IPS-NIHi7 (cell line): ENCODE measurements around the gene FPR2.
A peak's percentile ranks its signal among the peaks of the same experiment; 100 is the strongest.
"Not testable (repeated sequence)": the region's sequence is repeated elsewhere in the genome, so short reads cannot be mapped to it uniquely, and the experiment has no call there.

Source experiments
- DNase-seq: peaks from one replicate; pipeline ENCODE4 v3.0.0; 2012; ENCODE audit warnings: mixed read lengths; ENCODE audit errors: extremely low spot score

Gene FPR2

GRCh38 chr19:51783372-51783771 lies 22.4 kb downstream of the FPR2 start:
- peak; percentile 29 for DNase-seq

- no peak for DNase-seq
These were observed 23.3 kb downstream of the FPR2 start for GRCh38 chr19:51784109-51784785.

- DNase-seq, result no peak
These were observed 24.1 kb downstream of the FPR2 start for GRCh38 chr19:51784922-51785690.

- DNase-seq, result no peak
These were observed 25.9 kb downstream of the FPR2 start for GRCh38 chr19:51786646-51787494.

GRCh38 chr19:51788029-51788428 lies 27.0 kb downstream of the FPR2 start:
- DNase-seq, result no peak

- no peak for DNase-seq
These were observed 28.2 kb downstream of the FPR2 start for GRCh38 chr19:51789061-51789795.

GRCh38 chr19:51792932-51793331 lies 32.0 kb downstream of the FPR2 start:
- no peak for DNase-seq

- no peak for DNase-seq
These were observed 33.0 kb downstream of the FPR2 start for GRCh38 chr19:51793994-51794393.

GRCh38 chr19:51794885-51795490 lies 34.0 kb downstream of the FPR2 start, which contains the start of gene FPR3:
Gene FPR3 (plus strand): TSS chr19:51795157. CDS start chr19:51823749, 28,592 bp downstream.
- no peak for DNase-seq

GRCh38 chr19:51796195-51796679 lies 35.3 kb downstream of the FPR2 start:
- DNase-seq, result no peak

GRCh38 chr19:51797480-51797879 lies 36.5 kb downstream of the FPR2 start:
- no peak for DNase-seq

- DNase-seq, result no peak
These were observed 37.1 kb downstream of the FPR2 start for GRCh38 chr19:51798062-51798461.

- no peak for DNase-seq
These were observed 38.2 kb downstream of the FPR2 start for GRCh38 chr19:51799034-51799773.

- DNase-seq, result no peak
These were observed 38.9 kb downstream of the FPR2 start for GRCh38 chr19:51799774-51800472.

GRCh38 chr19:51800473-51801244 lies 39.7 kb downstream of the FPR2 start:
- no peak for DNase-seq

GRCh38 chr19:51802775-51803174 lies 41.8 kb downstream of the FPR2 start:
- DNase-seq, result no peak

GRCh38 chr19:51803519-51803918 lies 42.5 kb downstream of the FPR2 start:
- DNase-seq, result no peak

- DNase-seq, result no peak
These were observed 43.0 kb downstream of the FPR2 start for GRCh38 chr19:51803967-51804366.

GRCh38 chr19:51804789-51805188 lies 43.8 kb downstream of the FPR2 start:
- not testable (repeated sequence) for DNase-seq
